CD14-positive monocyte (primary cell): ENCODE data around the gene STRN3. TPM values are rescaled to one million over a fixed set of nuclear protein-coding genes. Genes with fewer than 3 reads are reported as not detected.
"Not testable (repeated sequence)": the region's sequence is repeated elsewhere in the genome, so short reads cannot be mapped to it uniquely, and the experiment has no call there.

Source experiments
- DNase-seq, 3 donors: peaks; one replicate each; pipeline ENCODE4 v3.0.0-alpha.2; 2011 to 2022
- H2AFZ ChIP-seq: 2 replicates; pipeline ENCODE4 v1.6.0; 2012; ENCODE audit warnings: mild to moderate bottlenecking, low read depth, low read length, inconsistent platforms; ENCODE audit not compliant: insufficient read depth, poor library complexity, severe bottlenecking
- H3K27ac ChIP-seq, 2 donors: 1 replicate in 1 of 2; 2 replicates in 1 of 2; pipeline ENCODE4 v1.5.1; 2012 to 2013; ENCODE audit warnings: low read length in 2 of 2, control low read depth in 1 of 2, inconsistent platforms in 1 of 2, low read depth in 1 of 2, mild to moderate bottlenecking in 1 of 2
- H3K27me3 ChIP-seq, 2 donors: one replicate each; pipeline versions ENCODE4 v1.6.0 to v1.6.1; 2011 to 2013; ENCODE audit warnings: low read length in 2 of 2; ENCODE audit not compliant: control insufficient read depth in 2 of 2, insufficient read depth in 2 of 2
- H3K36me3 ChIP-seq, 2 donors: replicated peaks in 1 of 2; 1 replicate in 1 of 2; 2 replicates in 1 of 2; pipeline versions ENCODE4 v1.5.1 to v1.6.1; 2012 to 2013; ENCODE audit warnings: low read length in 2 of 2, control low read depth in 1 of 2, inconsistent platforms in 1 of 2, mild to moderate bottlenecking in 1 of 2; ENCODE audit not compliant: insufficient read depth in 2 of 2, control insufficient read depth in 1 of 2
- H3K4me1 ChIP-seq, 2 donors: 1 replicate in 1 of 2; 2 replicates in 1 of 2; pipeline versions ENCODE4 v1.5.1 to v1.6.1; 2012 to 2013; ENCODE audit warnings: low read length in 2 of 2, control low read depth in 1 of 2, inconsistent platforms in 1 of 2, mild to moderate bottlenecking in 1 of 2, moderate library complexity in 1 of 2; ENCODE audit not compliant: insufficient read depth in 2 of 2, control insufficient read depth in 1 of 2
- H3K4me2 ChIP-seq: replicated peaks from 2 replicates; pipeline ENCODE3; 2012; ENCODE audit warnings: low read length, moderate library complexity, mild to moderate bottlenecking; ENCODE audit not compliant: poor library complexity, severe bottlenecking; ENCODE audit errors: extremely low read depth
- H3K4me3 ChIP-seq, 3 experiments: fragments of 200-600 bp in 1 of 3; sonication (generic) in 1 of 3; replicated peaks in 1 of 3; 1 replicate in 2 of 3; 2 replicates in 1 of 3; pipeline ENCODE4 v1.5.1; 2011 to 2013; ENCODE audit warnings: low read length in 3 of 3, mild to moderate bottlenecking in 3 of 3, control low read depth in 2 of 3, low read depth in 2 of 3, inconsistent platforms in 1 of 3, moderate library complexity in 1 of 3
- H3K79me2 ChIP-seq: 2 replicates; pipeline ENCODE4 v1.6.0; 2012; ENCODE audit warnings: mild to moderate bottlenecking, control low read depth, inconsistent platforms, low read length, moderate library complexity; ENCODE audit not compliant: insufficient read depth
- H3K9ac ChIP-seq: 2 replicates; pipeline ENCODE4 v1.6.0; 2017; ENCODE audit warnings: low read length, mild to moderate bottlenecking; ENCODE audit not compliant: insufficient read depth, poor library complexity, severe bottlenecking
- H3K9me3 ChIP-seq, 2 donors: replicated peaks in 1 of 2; 1 replicate in 1 of 2; 2 replicates in 1 of 2; pipeline versions ENCODE4 v1.5.1 to v1.6.1; 2012 to 2013; ENCODE audit warnings: low read length in 2 of 2, control low read depth in 1 of 2; ENCODE audit not compliant: control insufficient read depth in 1 of 2, insufficient read depth in 1 of 2
- H4K20me1 ChIP-seq: 2 replicates; pipeline ENCODE4 v1.6.0; 2012; ENCODE audit warnings: mild to moderate bottlenecking, low read length, control low read depth, moderate library complexity; ENCODE audit not compliant: insufficient read depth
- H3K27ac Mint-ChIP-seq, 7 donors: one replicate each; pipeline ENCODE4 v1.8.0; 2020; ENCODE audit warnings: mild to moderate bottlenecking in 7 of 7, mixed read lengths in 7 of 7, moderate library complexity in 6 of 7, inconsistent platforms in 2 of 7
- H3K27me3 Mint-ChIP-seq, 3 donors: one replicate each; pipeline ENCODE4 v1.8.0; 2021 to 2022; ENCODE audit warnings: low read depth in 3 of 3, mild to moderate bottlenecking in 3 of 3, mixed read lengths in 3 of 3, moderate library complexity in 3 of 3, inconsistent platforms in 1 of 3
- H3K36me3 Mint-ChIP-seq, 2 donors: one replicate each; pipeline ENCODE4 v1.8.0; 2020; ENCODE audit warnings: mixed read lengths in 2 of 2, inconsistent platforms in 1 of 2, mild to moderate bottlenecking in 1 of 2
- H3K4me1 Mint-ChIP-seq: one replicate; pipeline ENCODE4 v1.8.0; 2020; ENCODE audit warnings: mild to moderate bottlenecking, mixed read lengths
- H3K4me3 Mint-ChIP-seq, 2 donors: one replicate each; pipeline ENCODE4 v1.8.0; 2020; ENCODE audit warnings: mild to moderate bottlenecking in 2 of 2, mixed read lengths in 2 of 2, moderate library complexity in 1 of 2
- H3K9me3 Mint-ChIP-seq, 7 donors: one replicate each; pipeline ENCODE4 v1.8.0; 2020 to 2022; ENCODE audit warnings: mixed read lengths in 7 of 7, mild to moderate bottlenecking in 6 of 7, moderate library complexity in 6 of 7, inconsistent platforms in 2 of 7
- CTCF ChIP-seq: fragments of 200-600 bp; IDR thresholded peaks from one replicate; pipeline ENCODE4 v1.8.0; 2022; ENCODE audit warnings: antibody characterized with exemption, mild to moderate bottlenecking
- WGBS: methylation state at CpG from one replicate; pipeline ENCODE4 v1.1.5; 2013; ENCODE audit warnings: missing lambda C conversion rate; ENCODE audit not compliant: insufficient coverage; 5-methylcytosine and 5-hydroxymethylcytosine counted together
- intact Hi-C, 2 donors: fragments of 100-400 bp; cut with micrococcal nuclease; formaldehyde crosslinking; loops; one replicate each; pipeline versions ENCODE4 v1.15.0 to v1.15.1; 2023
- polyA plus RNA-seq, 3 donors: library from polyadenylated mRNA; depleted of rRNA in 1 of 3; unstranded in 2 of 3; stranded (reverse) in 1 of 3; fragments of 300-500 nt in 2 of 3; fragments of >200 nt in 1 of 3; fragmentation: Illumina TruSeq in 2 of 3; gene quantifications; 1 replicate in 2 of 3; 2 replicates in 1 of 3; pipeline ENCODE4 v1.2.3, GENCODE V29; 2012 to 2021

The STRN3 gene
- polyA plus RNA-seq, 3 donors: 1.0 to 12.0 (median 3.8) TPM

GRCh38 chr14:30980106-30980704 lies 46.0 kb downstream of the STRN3 start:
- H3K27me3 Mint-ChIP-seq, H3K4me3 Mint-ChIP-seq, H3K4me3 ChIP-seq, H3K36me3 Mint-ChIP-seq, H3K9me3 Mint-ChIP-seq, H2AFZ ChIP-seq, H3K36me3 ChIP-seq, H3K4me2 ChIP-seq, H3K27me3 ChIP-seq, H3K27ac ChIP-seq, H3K9me3 ChIP-seq, H3K9ac ChIP-seq: not testable (repeated sequence)
- intact Hi-C loops: loop anchor here in 1 of 2 donors (10.0 kb wide), 1 partner anchor 55 kb away; no protein-coding TSS in a partner anchor
- H3K4me1 ChIP-seq: peaks cover 3 to 17% of the 10 kb centered on the region in 2 donors
- peaks cover 87% of the 10 kb centered on the region for H3K79me2 ChIP-seq
- peaks cover 71% of the 10 kb centered on the region for H4K20me1 ChIP-seq
- Mint-ChIP-seq H3K27ac (peak overlapping the region in 5 of 7 donors; percentile 20 to 68 (median 63)), H3K4me1 (peaks cover 21% of the 10 kb centered on the region)
- peak; percentile 50 to 66 (median 55) for DNase-seq
- 40% methylated on average over 2 of the region's 13 CpGs for WGBS
- peak; percentile 65 for TF ChIP-seq CTCF

GRCh38 chr14:30977752-30978151 lies 48.4 kb downstream of the STRN3 start:
- no peaks in the 10 kb centered on the region for H3K27me3 ChIP-seq
- DNase-seq: no peak
- H3K36me3 ChIP-seq: no peaks in the 10 kb centered on the region
- Mint-ChIP-seq H3K27ac (no peak overlapping the region), H3K4me1 (peaks cover 33% of the 10 kb centered on the region), H3K36me3 (no peaks in the 10 kb centered on the region), H3K9me3 (no peaks in the 10 kb centered on the region), H3K4me3 (no peak overlapping the region), H3K27me3 (no peaks in the 10 kb centered on the region)
- intact Hi-C loops: loop anchor here (5.0 kb wide), 1 partner anchor 105 kb away; no protein-coding TSS in a partner anchor
- H3K4me2 ChIP-seq: no peak overlapping the region
- H3K4me1 ChIP-seq: peaks cover 3 to 18% of the 10 kb centered on the region in 2 donors
- no peak overlapping the region for H3K9ac ChIP-seq
- H3K79me2 ChIP-seq: peaks cover 98% of the 10 kb centered on the region
- H3K9me3 ChIP-seq: no peaks in the 10 kb centered on the region
- no peak overlapping the region for H3K27ac ChIP-seq
- WGBS: no CpG with 5 or more reads among the region's 2 CpGs
- H2AFZ ChIP-seq: no peak overlapping the region
- peaks cover 86% of the 10 kb centered on the region for H4K20me1 ChIP-seq
- H3K4me3 ChIP-seq: no peak overlapping the region
- TF ChIP-seq CTCF: no peak
